ENCODE results near the gene RNF11. TPM values are rescaled to one million over a fixed set of nuclear protein-coding genes. Genes with fewer than 3 reads are reported as not detected.

The RNF11 gene
- total and polyA plus RNA-seq, 2 of the 8 experiments (the other 6 are each of a cell fraction or from before 2014, with no cell fraction given) = 49.6 to 54.2 TPM

GRCh38 chr1:51203121-51203873 is 32.8 kb upstream of the RNF11 start:
- WGBS, 2 experiments (ENCODE audit: extremely low coverage in 1 of 2, insufficient coverage in 1 of 2, insufficient read length in 1 of 2, insufficient replicate concordance in 2 of 2, low coverage in 1 of 2, low lambda C conversion rate in 2 of 2, missing lambda C conversion rate in 1 of 2) = 89% methylated on average over 3 of the region's 3 CpGs; no CpG with 5 or more reads in 1 of the 2 experiments
- no peaks in the 10 kb centered on the region for H4K20me1 ChIP-seq (replicated peaks in 1 of 2; ENCODE audit: control insufficient read depth in 1 of 2, insufficient read depth in 2 of 2, low read length in 2 of 2)
- H2AK5ac ChIP-seq (ENCODE audit: low read depth, low read length) = no peak overlapping the region
- H2BK12ac ChIP-seq (ENCODE audit: low read depth, low read length) = no peak overlapping the region
- CTCF ChIA-PET (ENCODE audit: partially characterized antibody) = interaction anchor here (0.6 to 2.3 kb wide), 3 partner anchors 11 to 14 kb away, joined by 3 to 7 read pairs (median 5); no protein-coding TSS in a partner anchor
- H2BK5ac ChIP-seq (ENCODE audit: low read depth, low read length) = no peak overlapping the region
- no peak overlapping the region for H2AFZ ChIP-seq (ENCODE audit: low read length)
- H3K27me3 ChIP-seq (replicated peaks in 1 of 4; ENCODE audit: control insufficient read depth in 3 of 4, extremely low read depth in 1 of 4, insufficient read depth in 3 of 4, low read length in 3 of 4) = no peaks in the 10 kb centered on the region
- H2BK15ac ChIP-seq (ENCODE audit: low read length) = no peak overlapping the region
- no peak overlapping the region for H3K4ac ChIP-seq (replicated peaks; ENCODE audit: insufficient read length, low read depth, low read length)
- H3K4me1 ChIP-seq (replicated peaks in 1 of 4; ENCODE audit: control insufficient read depth in 3 of 4, insufficient read depth in 4 of 4, low read length in 3 of 4) = no peaks in the 10 kb centered on the region
- POLR2A ChIA-PET (ENCODE audit: partially characterized antibody) = no interaction called here
- no peak overlapping the region for H3K56ac ChIP-seq (replicated peaks; ENCODE audit: insufficient read length, low read depth, low read length)
- H2BK120ac ChIP-seq (replicated peaks; ENCODE audit: low read depth, low read length) = no peak overlapping the region
- H3K9me3 ChIP-seq (ENCODE audit: insufficient read depth in 2 of 2, low read depth in 1 of 2, low read length in 1 of 2) = no peaks in the 10 kb centered on the region
- DNase-seq (ENCODE audit: low read depth in 1 of 2, low spot score in 2 of 2) = no peak
- no peak overlapping the region for H3K18ac ChIP-seq (ENCODE audit: extremely low read depth, low read length)
- H3K79me2 ChIP-seq (ENCODE audit: control insufficient read depth in 1 of 2, insufficient read depth in 2 of 2, low read length in 2 of 2) = no peaks in the 10 kb centered on the region
- H3K4me2 ChIP-seq (ENCODE audit: insufficient read depth in 1 of 2, low read depth in 2 of 2, low read length in 2 of 2) = no peak overlapping the region
- no peak overlapping the region for H3K9ac ChIP-seq (replicated peaks in 1 of 4; ENCODE audit: extremely low read depth in 1 of 4, low read depth in 3 of 4, low read length in 3 of 4)
- no peak overlapping the region for H3K14ac ChIP-seq (ENCODE audit: insufficient read length)
- H2BK20ac ChIP-seq (ENCODE audit: low read length) = no peak overlapping the region
- no peak overlapping the region for H4K91ac ChIP-seq (replicated peaks; ENCODE audit: insufficient read length, low read length)
- H4K8ac ChIP-seq (ENCODE audit: extremely low read depth, insufficient read depth, low read length) = no peak overlapping the region
- H3K79me1 ChIP-seq (ENCODE audit: low read depth, low read length) = no peaks in the 10 kb centered on the region
- H3K23ac ChIP-seq (ENCODE audit: insufficient read length) = no peak overlapping the region
- H3K36me3 ChIP-seq (ENCODE audit: control insufficient read depth in 2 of 4, insufficient read depth in 4 of 4, low read length in 3 of 4) = no peaks in the 10 kb centered on the region
- H4K5ac ChIP-seq (ENCODE audit: insufficient read length, low read depth, low read length) = no peak overlapping the region
- H3K23me2 ChIP-seq (ENCODE audit: low read depth, low read length) = no peaks in the 10 kb centered on the region
- no peak overlapping the region for H3K27ac ChIP-seq (ENCODE audit: low read depth, low read length)
- no peak for FAIRE-seq
- no peak overlapping the region for H3K4me3 ChIP-seq (ENCODE audit: extremely low read depth in 1 of 4, insufficient read depth in 2 of 4, low read depth in 3 of 4, low read length in 4 of 4)
- no peak for TF ChIP-seq ATF2 (IDR thresholded peaks at IDR 0.05; ENCODE audit: low read length)
- TF ChIP-seq CTCF (IDR thresholded peaks at IDR 0.05; ENCODE audit: control extremely low read depth in 1 of 3, insufficient read depth in 1 of 3, low read depth in 1 of 3, low read length in 3 of 3) = no peak
- no peak for TF ChIP-seq NANOG (IDR thresholded peaks at IDR 0.05; ENCODE audit: insufficient read depth, low read depth, low read length, poor library complexity, severe bottlenecking)
- no peak for TF ChIP-seq RFX5 (IDR thresholded peaks at IDR 0.05; ENCODE audit: borderline replicate concordance, low read depth, low read length)
- no peak for TF ChIP-seq KDM1A (IDR thresholded peaks at IDR 0.05; ENCODE audit: borderline replicate concordance, low read length)
- TF ChIP-seq CHD2 (IDR thresholded peaks at IDR 0.05; ENCODE audit: low read length) = no peak
- TF ChIP-seq ZNF274 (IDR thresholded peaks at IDR 0.05; ENCODE audit: borderline replicate concordance, extremely low read depth, low read length) = no peak
- TF ChIP-seq BRCA1 (IDR thresholded peaks at IDR 0.05; ENCODE audit: low read depth, low read length) = no peak
